Thyroid gland (tissue), 4 donors: ENCODE data around the gene LRFN2.

Experiments used
- CTCF ChIP-seq, 6 experiments: fragments of 200-600 bp in 3 of 6; fragments of 450-650 bp in 3 of 6; sonication (generic) in 3 of 6; IDR thresholded peaks; one replicate each; pipeline ENCODE4 v1.5.1; 2016 to 2019; ENCODE audit warnings: antibody characterized with exemption in 6 of 6, mild to moderate bottlenecking in 2 of 6, inconsistent platforms in 1 of 6, moderate library complexity in 1 of 6
- POLR2A ChIP-seq, 2 donors: fragments of 450-650 bp; IDR thresholded peaks; one replicate each; pipeline ENCODE4 v1.6.1; 2017; ENCODE audit warnings: antibody characterized with exemption in 2 of 2, mild to moderate bottlenecking in 2 of 2, moderate library complexity in 1 of 2

DNA sequence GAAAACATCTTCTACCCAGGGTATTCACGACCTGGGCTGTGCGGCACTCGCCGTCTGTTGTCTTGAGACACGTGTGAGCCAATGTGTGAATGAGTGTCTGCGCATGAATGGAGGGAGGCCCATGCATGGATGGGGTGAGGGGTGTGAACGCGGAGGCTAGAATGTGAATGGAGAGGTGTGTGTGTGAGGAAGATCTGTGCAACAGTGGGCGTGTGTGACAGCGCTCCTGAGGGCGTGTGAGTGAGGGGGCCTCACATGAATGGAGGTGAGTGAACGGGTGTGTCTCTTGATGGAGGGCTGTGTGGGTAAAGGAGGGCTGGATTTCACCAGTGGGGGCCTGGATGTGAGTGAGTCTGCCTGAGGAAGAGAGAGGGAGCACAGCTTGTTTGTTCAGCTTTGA lies 146.0 kb downstream of the LRFN2 start:
- no peak for TF ChIP-seq CTCF (IDR thresholded peaks at IDR 0.05)
- TF ChIP-seq POLR2A (IDR thresholded peaks at IDR 0.05), result no peak
